T-helper 1 cell (primary cell): ENCODE measurements around the gene NOL4L.
"Not testable (repeated sequence)": the region's sequence is repeated elsewhere in the genome, so short reads cannot be mapped to it uniquely, and the experiment has no call there.

Source experiments
- DNase-seq, 5 donors: peaks; one replicate each; pipeline ENCODE4 v3.0.0-alpha.2; 2012 to 2020

Gene NOL4L

DNA sequence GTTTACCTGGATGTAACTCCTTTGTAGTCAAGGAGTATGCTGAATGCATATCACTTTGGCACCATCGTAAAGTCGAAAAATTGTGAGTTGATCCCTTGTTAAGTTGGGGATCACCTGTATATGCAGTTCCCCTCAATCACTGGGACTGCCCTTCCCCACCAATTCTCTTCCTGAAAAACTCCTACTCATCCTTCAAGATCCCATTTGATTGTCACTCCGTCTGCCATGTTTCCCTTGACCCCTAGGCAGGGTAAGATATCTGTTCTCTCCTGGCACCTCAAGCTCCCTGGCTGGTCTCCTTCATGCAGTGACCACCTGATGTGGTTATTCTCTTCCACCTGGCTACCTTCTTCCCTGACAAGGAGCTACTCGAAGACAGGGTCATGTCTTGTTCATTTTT is 10.0 kb upstream of the NOL4L start:
- DNase-seq: no peak

DNA sequence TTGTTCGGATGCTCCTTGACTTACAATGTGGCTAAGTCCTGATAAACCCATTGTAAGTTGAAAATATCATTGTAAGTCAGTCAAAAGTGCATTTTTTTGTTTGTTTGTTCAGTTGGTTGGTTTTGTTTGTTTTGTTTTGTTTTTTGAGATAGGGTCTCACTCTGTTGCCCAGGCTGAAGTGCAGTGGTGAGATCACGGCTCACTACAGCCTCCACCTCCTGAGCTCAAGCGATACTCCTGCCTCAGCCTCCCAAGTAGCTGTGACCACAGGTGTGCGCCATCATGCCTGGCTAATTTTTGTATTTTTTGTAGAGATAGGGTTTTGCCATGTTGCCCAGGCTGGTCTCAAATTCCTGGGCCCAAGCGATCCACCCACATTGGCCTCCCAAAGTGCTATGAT is 9.5 kb upstream of the NOL4L start:
- DNase-seq: not testable (repeated sequence)

DNA sequence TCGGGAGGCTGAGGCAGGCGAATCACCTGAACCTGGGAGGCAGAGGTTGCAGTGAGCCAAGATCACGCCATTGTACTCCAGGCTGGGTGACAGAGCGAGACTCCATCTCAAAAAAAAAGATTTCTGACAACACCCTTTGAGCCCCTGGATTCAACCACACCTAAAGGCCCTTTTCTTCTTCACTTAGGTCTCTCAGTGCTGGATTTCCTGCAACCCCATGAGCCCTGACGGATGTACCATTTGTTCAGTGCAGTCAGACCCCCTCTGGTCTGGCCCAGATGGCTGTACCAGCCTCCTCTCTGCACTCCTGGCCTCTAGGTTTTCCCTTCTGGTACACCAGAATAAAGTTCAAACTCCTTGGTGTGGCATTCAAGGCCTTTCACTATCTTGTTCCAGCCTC is 9.1 kb upstream of the NOL4L start:
- no peak for DNase-seq

DNA sequence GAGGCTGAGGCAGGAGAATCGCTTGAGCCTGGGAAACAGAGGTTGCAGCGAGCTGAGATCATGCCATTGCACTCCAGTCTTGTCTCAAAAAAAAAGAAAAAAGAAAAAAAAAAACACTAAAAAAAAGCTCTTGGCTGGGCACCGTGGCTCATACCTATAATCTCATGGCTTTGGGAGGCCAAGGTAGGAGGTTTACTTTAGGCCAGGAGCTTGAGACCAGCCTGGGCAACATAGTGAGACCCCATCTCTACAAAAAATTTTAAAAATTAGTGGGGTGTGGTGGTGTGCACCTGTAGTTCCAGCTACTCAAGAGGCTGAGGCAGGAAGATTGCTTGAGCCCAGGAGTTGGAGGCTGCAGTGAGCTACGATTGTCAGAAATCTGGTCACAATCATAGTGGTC is 7.5 kb upstream of the NOL4L start:
- DNase-seq: not testable (repeated sequence)

DNA sequence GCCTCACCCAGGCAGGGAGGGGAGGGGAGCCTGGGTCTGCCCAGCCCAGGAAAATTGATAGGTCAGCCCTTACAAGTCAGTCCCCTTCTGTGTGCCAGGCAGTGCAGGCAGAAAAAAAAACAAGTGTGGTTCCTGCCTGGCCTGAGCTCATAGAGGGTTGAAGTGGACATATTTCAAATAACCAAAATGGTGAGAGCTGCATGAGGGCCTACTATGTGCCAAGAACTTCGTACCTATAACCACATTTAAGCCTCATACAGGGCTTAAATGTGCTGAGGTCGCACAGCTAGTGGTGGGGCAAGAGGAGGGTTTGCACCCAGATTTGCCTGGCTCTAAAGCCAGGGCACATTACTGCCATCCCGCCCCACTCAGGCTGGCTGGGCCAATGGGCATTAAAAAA is 6.9 kb upstream of the NOL4L start:
- no peak for DNase-seq

DNA sequence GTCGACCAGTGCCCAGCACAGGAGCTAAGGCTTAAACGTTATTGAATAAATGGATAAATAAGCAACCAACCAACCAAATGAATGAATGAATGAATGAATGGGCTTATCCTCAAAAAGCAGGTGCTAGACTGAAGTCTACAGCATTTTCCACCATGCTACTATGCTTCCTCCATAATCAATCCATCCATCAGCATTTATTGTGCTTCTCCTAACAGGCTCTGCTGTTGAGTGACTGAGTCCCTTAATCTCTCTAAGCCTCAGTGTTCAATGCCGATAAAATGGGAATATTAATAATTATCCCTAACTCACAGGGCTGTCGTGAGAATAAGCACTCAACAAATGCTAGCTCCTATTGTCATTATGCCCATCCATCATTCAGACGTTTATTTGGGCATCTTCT is 4.6 kb upstream of the NOL4L start:
- DNase-seq: no peak

DNA sequence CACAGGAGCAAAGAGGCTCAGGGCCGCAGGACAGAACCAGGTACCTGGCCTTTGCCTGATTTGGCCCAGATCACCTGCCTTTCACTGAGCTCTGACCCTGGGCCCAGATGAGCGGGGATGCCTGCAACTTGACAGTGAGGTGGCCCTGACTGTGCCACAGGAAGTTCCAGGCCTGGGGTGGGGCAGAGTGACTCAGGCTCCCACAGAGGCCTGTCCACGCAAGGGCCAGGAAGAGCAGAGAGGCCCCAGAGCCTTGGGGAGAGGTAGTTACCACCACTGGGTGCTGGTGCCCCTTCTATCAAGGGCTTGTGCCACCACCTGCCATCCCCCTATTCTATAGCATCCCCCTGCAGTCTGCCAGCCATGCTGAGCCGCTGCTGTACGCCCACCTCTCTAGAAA is 4.1 kb upstream of the NOL4L start:
- DNase-seq: no peak

DNA sequence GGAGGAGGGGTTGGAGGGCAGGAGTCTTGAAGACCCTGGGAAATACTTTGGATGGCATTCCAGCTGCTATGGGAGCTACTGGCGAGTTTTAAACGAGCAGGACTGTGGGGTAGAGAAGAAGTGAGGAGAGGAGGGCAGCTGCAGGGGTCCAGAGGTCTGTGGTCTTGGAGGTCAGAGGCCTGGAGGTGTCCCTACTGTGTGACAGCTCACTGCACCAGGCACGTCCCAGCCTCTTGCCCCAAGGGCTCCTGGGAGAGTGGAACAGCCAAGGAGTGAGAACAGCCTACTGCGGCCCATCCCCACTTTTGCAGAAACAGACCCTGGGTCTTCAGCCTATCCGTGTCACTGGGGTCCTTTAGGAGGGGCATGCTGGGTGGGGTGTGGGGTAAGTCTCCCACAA is 2.9 kb upstream of the NOL4L start:
- DNase-seq: no peak

DNA sequence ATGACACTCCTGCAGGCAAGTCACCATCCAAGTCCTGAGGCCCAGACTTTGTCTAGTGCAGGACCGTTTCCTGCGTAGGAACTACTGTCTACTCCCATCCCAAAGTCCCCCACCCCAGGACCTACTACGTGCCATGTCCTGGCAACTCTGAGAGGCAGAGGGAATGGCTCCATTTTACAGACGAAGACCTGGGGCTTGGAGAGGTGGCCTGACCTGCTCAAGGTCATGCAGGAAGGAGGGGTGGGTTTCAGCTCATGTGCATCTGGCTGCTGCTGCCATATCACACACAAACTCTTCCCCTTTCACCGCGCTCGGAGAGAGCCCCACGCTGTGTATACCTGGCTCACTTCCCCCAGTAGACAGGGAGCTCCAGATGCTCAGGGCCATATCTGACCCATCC is 1.2 kb upstream of the NOL4L start:
- no peak for DNase-seq

DNA sequence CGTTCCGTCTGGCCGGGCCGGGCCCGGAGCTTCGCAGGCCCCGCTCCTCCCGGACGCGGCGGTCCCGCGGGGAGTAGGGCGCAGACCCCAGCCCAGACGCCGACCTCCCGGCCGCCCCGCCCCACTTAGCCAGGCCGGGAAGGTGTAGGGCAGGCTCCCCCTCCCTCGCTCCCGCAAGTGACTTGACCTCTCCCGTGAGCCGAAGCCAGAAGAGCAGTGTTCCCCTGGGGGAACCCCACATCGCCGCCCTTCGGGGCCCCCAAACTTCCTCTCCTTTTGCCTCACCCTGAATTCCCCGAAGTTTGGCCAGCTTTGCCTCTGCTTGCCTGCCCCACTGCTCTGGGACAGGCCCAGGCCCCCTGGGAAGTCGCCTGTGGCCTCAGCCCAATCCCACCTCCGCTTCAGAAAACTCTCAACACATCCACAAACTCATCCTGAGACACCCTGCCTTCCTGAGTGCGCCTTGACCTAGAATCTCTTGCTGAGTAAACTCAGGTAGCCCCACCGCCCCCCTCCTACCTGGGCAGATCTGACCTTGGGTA is 524 bp upstream of the NOL4L start:
- no peak for DNase-seq

DNA sequence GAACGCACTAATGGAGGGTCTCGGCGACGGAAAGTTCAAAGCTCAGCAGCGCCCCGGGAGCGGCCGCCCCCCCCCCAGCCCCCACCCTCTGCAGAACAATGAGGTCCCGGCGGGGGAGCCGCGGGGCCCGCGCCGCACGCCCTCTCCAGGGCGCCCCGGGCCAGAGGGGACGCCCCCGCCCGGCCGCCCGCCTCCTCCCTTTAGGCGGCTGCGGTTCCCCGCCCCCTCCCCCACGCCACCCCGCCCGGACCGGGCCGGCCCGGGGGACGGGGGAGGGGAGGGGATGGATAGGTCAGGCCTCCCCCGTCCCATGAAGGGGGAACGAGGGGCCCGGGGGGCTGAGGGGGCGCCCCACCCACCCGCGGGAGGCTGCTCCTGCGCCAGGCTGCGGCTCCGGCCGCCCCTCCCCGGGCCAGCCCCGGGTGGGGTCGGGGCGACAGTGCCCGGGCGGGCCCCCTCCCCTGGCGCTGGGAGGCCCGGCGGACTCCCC is 1.5 kb downstream of the NOL4L start:
- peak in 2 of 5 donors; percentile 11 to 36 for DNase-seq

DNA sequence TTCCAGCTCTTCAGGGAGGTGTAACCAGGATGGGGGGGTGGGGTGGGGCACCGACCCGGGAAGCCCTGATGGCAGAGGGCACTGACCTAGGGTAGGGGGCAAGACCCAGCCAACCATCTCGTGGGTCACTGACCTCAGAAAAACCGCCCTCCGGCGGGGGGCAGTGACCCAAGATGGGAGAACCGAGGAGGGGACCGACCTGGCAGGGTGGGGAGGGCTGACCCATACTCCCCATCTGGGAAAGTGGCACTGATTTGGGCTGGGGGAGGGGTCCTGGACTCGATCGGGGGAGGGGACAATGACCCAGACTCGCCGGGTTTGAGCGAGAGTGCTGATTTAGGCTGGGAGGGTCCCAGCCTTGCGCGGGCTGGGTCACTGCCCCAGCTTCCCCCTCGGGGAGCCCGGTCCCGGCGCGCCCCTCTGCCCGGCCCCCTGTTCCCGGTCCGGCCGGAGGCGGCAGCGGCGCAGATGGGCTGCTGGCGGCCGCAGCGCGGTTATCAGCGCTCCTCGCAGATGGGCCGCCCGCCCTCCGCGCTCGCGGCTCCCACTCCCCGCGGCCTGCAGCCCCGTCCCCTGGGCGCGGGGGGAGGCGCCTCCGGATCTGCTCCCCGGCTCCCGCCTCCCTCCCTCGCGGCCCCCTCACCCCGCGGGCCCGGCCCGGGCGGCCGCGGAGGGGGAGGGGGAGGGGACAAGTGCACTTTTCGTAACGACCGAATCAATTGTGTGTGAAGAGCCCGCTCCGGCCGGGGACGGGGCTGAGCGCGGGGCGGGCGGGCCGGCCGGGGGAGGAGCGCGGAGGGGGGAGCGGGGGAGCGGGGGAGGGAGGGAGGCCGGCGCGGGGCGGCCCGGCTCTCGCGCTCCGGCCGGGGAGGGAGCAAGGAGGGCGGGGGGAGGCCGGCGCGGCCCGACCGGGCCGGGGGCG is 2.2 kb downstream of the NOL4L start:
- DNase-seq: peak in 2 of 5 donors; percentile 9 to 23

DNA sequence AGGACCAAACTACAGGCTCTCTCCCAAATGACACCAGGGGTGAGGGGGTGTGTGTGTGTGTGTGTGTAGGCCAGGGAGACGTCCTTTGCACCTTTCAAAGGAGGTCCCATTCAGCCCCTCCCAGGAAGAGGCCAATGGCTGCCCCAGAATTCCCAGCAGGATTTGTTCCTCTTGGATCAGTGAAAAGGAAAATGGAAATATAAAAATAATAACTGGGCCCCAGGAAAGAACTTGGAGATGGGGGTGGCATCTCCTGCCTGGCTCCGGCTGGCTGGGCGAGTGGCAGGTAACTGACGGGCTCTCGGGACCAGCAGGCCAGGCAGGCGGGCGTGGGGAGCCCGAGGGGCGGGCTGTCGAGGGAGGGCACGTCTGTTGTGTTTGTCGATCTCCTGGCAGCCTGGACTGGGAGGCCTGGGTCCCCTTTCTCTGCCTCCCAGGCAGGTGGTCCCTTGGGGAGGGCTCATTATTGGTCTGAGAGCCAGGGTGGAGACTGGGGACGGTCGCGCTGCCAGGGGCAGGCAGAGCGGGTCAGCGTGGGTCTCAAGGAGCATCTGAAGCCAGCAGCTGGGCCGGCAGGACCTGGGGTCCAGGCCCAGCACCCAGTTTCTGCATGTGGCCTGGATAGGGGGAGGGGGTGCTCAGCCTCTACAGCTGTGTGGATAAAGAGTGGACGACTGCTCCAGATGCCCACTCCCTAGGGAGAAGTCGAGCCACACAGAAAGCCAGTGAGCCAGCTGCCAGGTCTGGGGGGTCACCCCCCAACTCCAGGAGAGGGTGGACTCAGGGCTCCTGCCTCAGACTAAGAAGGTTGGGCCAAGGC is 3.1 kb downstream of the NOL4L start:
- no peak for DNase-seq

DNA sequence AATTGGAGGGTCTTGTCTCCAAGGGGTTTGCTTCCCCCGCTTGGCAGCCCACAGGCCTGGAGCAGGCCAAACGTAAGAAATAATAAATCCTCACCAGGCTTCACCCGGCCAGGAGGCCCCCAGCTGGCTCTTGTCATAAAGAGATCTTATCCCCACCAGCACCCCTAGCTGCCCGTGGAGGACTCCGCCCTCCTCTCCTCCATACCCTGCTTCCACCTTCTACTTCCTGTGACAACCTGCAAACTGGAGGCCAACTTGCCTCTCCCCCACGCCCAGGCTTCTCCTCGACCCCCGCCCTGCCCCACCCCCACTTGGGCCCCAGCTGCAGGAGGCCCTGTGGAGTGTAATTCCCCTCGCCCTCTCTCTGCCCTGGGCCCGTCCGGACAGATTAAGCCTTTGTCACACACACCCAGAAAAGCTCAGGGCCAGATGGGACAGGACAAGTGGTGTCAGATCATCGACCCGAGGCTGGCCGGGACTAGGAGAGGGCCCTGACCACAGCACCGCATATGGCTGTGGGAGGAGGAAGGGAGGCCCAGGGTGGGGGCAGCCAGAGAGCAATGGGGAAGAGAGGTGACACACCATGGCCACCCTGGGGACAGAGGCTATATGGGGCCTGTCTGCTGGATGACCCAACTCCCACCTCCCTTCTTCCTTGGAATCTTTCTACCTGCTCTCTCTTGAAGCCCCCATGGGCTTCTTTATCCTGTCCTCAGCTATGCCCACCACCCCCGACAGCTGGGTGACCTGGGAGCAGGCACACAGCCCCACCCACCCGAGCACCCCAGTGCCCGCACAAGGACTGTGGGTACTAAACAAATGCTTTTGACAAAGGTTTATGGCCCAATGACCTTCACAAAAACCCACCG is 3.9 kb downstream of the NOL4L start:
- no peak for DNase-seq

DNA sequence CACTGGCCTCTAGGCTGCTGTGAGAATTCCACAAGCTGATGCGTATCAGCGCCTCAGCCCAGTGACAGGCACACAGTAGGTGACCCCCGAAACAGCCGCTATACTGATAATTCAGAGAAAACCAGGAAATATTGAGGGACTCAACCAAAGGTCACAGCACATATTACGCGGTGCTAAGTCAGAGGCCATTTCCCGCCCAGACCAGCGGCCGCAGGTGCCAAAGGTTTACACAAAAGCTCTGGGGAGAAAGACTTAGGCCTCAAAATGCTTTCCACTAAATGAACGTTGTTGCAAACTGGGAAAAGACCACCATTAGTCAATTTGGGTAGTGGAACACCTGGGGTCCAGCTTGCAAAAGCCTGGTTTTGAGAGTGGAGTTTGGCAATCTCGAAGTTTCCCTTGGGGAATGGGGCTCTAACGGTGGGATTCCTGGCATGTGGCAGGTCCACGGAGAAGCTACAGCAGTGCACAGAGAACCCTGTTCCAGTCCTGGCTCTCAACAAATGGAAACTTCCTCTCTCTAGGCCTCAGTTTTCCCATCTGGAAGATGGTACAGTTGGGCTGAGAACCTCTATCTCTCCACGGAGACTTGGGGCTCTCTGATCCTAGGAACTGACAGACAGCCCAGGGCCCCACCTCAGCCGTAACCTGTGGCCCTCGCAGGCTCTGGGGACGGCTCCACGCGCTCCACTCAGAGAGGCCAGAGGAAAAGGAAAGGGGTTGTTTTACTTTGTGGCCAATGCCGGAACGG is 4.7 kb downstream of the NOL4L start:
- DNase-seq: no peak

DNA sequence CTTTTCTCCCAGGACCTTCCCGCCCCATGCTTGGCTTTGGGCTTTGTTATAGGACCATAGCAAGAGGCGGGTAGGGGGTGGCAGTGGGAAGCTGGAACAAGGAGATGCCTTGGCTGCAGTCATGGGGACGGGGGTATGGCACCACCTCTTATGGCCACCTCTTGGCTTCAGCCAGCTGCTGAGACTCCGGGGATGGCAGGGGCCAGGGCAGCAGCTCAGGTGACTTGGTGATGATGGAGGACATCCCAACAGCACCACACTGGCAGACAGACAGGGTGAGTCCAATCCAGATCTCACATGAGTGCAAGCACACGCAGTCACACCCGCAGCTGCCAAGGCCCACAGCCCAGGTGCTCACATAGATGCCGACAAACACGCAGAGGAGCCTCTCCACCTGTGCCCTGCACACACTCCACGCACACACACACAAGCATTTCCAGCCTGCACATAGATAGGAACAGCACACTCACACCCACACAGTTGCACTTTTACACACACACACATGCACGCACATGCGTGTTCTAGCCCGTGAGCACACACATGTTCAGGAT is 6.2 kb downstream of the NOL4L start:
- no peak for DNase-seq

DNA sequence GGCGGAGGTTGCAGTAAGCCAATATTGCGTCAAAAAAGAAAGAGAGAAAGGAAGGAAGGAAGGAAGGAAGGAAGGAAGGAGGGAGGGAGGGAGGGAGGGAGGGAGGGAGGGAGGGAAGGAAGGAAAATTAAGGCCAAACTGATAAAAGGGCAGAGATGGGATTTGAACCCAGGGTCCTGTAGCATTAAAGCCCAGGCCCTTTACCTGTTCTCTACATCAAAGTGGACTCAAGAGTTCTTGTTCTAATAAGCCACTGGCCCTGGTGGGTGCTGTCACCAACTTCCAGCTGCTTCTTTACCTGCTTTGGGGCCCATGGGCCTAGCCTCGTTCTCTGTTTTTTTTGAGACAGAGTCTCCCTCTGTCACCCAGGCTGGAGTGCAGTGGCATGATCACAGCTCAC is 7.1 kb downstream of the NOL4L start:
- DNase-seq: not testable (repeated sequence)

DNA sequence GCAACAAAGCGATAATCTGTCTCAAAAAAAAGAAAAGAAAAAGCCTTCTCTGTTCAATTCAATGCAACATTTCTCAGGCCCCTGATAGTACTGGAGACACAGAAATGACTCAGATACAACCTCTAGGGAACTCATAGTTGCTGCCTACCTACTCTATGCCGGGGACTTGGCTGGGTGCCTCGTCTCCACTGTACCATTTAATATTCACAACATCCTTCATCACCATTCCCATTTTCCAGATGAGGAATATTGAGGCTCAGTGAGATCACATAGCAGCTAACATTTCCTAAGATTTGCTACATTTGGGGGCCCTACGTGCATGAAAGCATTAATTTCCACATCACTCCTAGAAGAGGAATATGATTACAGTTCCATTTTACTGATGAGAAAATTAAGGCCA is 7.5 kb downstream of the NOL4L start:
- DNase-seq: no peak

DNA sequence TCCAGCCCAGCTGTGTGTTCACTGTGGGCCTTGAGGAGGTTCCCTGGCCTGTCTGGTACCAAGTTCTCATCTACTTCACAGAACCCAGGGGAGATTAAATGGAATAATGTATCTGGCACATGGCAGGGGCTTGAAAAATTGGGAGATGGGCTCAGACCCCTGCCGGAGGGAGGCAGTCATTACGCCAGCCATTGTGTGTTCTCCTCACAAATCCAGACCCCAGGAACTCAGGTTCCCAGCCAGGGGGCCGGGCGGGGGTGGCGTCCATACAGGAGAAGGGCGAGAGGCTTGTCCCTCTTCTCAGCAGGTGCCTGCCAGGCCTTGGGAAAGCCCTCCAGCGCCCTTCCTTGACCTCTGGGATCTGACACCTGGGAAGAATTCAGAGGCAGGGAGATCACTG is 8.1 kb downstream of the NOL4L start:
- no peak for DNase-seq

DNA sequence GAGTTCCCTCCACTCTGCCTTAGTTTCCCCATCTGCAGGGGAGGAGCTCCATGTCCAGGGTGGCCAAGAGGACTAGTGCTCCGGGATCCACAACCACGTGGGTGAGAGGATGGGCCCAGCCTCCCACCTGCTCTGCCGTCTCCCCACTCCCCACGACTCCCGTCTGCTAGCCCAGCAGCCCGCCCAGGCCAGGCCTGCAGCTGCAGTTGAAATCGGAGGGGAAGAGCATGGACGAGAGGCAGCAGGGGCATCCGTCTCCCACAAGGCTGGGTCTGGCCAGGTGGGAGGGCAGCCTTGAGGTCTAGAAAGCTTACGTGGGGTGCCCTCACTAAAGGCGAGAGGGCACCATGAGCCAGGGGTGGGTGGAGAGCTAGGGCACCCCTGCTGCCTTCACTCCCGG is 8.6 kb downstream of the NOL4L start:
- DNase-seq: no peak

DNA sequence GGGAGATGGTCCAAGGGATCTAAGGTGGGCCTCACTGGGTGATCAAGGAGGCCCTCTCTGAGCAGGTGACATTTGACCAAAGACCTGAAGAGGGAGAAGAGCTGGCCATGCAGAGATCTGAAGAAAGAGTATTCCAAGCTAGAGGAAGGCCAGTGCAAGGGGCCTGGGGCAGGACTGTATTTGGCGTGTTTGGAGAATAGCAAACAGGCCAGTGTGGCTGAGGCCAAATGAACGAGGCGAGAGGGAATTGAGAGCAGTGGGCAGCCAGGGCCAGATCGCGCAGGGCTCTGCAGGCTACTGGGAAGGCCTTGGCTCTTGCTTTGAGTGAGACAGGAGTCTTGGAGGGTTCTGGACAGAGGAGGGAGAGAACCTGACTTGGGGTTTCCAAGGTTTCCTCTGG is 9.3 kb downstream of the NOL4L start:
- no peak for DNase-seq

DNA sequence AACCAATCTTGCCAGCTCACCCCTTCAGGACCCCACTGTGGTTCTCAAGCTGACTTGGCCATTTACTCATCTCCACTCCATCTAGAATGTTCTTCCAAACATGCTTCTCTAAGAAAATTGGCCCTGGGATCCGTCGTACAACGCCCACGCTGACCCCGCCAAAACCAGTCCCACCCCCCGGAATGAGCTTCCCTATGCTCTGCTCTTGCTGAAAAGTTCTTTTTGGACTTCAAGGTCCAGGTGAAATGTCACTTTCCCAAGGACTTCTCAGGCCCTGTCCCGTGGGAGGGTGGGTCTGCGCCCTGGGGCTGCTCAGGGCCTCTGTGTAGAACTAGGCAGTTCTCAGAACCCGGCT is 9.9 kb downstream of the NOL4L start:
- DNase-seq: no peak
